H7 (cell line): Measurements from ENCODE around the gene APBB2. TPM values are rescaled to one million over a fixed set of nuclear protein-coding genes. Genes with fewer than 3 reads are reported as not detected.
"Not testable (repeated sequence)": the region's sequence is repeated elsewhere in the genome, so short reads cannot be mapped to it uniquely, and the experiment has no call there.

Experiments used
- DNase-seq: peaks from one replicate; pipeline ENCODE4 v3.0.0; 2012
- H3K27me3 ChIP-seq: 2 replicates; pipeline ENCODE4 v1.6.0; 2011; ENCODE audit warnings: mild to moderate bottlenecking, low read length; ENCODE audit not compliant: control insufficient read depth, insufficient read depth
- H3K36me3 ChIP-seq: replicated peaks from 2 replicates; pipeline ENCODE4 v1.5.1; 2011; ENCODE audit warnings: low read length; ENCODE audit not compliant: control insufficient read depth, insufficient read depth
- H3K4me3 ChIP-seq: 2 replicates; pipeline ENCODE4 v1.5.1; 2011; ENCODE audit warnings: low read depth, mild to moderate bottlenecking, control low read depth, low read length, moderate library complexity; ENCODE audit not compliant: insufficient read depth
- total RNA-seq: library from RNA; depleted of rRNA; stranded (reverse); fragments of >200 nt; shearing (Covaris generic); gene quantifications from 2 replicates; pipeline ENCODE4 v1.2.3, GENCODE V29; 2014

Gene APBB2
- total RNA-seq, 1 experiment from 2014 or later, result 33.4 TPM

DNA sequence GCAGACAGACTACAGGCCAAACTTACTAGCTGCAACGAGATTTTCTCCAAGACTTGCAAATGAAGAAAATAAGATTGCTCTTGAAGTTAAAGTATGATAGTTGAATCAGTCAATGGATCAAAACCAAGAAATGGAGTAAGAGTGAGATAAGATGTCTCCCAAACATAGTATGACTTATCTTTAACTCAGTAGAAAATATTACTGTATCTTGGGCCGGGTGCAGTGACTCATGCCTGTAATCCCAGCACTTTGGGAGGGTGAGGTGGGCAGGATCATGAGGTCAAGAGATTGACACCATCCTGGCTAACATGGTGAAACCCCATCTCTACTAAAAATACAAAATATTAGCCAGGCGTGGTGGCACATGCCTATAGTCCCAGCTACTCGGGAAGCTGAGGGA lies 220.0 kb downstream of the APBB2 start:
- not testable (repeated sequence) for H3K4me3 ChIP-seq, H3K36me3 ChIP-seq, H3K27me3 ChIP-seq, DNase-seq

DNA sequence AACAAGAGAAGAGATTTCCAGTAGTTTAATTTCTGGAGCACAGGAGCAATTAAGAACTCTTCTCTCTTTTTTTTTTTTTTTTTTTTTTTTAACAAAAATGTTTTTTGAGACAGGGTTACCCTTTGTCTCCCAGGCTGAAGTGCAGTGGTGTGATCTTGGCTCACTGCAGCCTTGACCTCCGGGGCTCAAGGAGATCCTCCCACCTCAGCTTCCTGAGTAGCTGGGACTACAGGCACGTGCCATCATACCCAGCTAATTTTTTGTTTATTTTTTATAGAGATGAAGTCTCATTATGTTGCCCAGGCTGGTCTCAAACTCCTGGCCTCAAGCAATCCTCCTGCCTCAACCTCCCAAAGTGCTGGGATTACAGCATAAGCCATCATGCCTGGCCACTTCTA lies 221.0 kb downstream of the APBB2 start:
- not testable (repeated sequence) for DNase-seq, H3K27me3 ChIP-seq, H3K4me3 ChIP-seq

DNA sequence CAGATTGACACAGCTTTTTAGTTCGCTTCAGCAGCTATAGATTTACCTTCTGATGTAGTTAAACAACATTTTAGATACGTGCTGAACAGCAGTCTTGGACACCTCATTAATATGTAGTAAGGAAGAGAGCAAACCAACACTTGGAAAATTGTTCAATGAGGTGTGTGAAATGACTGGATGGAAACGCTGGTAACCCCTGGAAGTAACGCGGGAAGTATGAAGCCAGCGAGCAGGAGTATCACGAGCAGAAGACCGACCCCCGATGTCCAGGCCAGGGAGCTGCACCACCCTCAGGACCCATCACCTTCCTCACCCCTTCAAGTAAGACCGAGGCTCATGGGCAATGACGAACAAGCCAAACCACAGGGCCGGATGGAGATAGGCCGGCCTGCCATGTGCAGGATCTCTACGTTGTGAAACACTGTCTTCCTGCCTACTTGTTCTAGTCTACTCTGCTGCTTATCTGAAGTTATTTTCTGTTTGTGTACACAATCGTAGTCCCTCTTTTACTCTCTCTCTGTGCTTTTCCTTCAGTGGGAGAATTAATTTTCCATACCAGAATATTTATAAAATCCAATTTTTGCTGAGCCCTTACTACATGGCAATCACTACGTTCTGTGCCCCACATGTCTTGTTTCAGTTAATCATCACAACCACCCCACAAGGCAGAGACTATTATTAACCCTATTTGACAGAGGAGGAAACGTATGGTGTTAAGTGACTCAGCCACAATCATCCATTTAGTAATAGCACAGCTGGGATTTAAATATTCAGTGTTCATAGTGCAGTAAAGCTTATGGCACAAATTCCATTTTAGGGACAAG lies 221.7 kb downstream of the APBB2 start:
- no peak for DNase-seq
- Histone ChIP-seq H3K4me3 (no peak overlapping the region), H3K36me3 (no peaks in the 10 kb centered on the region), H3K27me3 (no peaks in the 10 kb centered on the region)

More for the DNA sequence above, 221.0 kb downstream of the APBB2 start:
- not testable (repeated sequence) for H3K36me3 ChIP-seq

DNA sequence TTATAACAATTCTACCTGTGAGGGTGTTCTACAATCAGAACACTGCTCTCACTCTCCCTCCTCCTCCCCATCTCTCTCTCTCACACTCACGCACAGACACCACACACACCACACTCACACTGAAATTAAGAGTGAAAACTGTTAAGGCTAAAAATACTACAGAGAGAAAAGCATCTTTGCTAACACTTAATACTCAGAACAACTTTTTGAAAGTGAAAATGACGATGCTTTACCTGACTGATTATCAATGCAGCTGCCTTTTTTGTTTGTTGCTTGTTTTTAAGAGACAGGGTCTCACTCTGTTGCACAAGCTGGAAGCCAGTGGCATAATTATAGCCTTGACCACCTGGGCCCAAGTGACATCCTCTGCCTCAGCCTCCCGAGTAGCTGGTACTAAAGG lies 222.4 kb downstream of the APBB2 start:
- H3K36me3 ChIP-seq, result no peaks in the 10 kb centered on the region
- no peak overlapping the region for H3K4me3 ChIP-seq
- H3K27me3 ChIP-seq, result no peaks in the 10 kb centered on the region
- DNase-seq, result no peak

DNA sequence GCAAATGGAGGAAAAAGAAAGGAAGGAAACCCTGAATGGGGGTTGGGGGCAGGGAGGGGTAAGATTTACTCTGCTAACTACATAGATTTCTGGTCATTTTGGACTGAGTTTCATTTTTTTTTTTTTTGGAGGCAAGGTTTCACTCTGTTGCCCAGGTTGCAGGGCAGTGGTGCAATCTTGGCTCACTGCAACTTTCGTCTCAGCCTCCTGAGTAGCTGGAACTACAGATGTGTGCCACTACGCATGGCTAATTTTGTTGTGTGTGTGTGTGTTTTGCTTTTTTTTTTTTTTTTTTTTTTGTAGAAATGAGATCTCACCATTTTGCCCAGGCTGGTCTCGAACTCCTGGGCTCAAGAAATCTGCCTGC lies 223.5 kb downstream of the APBB2 start:
- H3K27me3 ChIP-seq, result no peaks in the 10 kb centered on the region
- no peak for DNase-seq
- no peaks in the 10 kb centered on the region for H3K36me3 ChIP-seq
- no peak overlapping the region for H3K4me3 ChIP-seq

DNA sequence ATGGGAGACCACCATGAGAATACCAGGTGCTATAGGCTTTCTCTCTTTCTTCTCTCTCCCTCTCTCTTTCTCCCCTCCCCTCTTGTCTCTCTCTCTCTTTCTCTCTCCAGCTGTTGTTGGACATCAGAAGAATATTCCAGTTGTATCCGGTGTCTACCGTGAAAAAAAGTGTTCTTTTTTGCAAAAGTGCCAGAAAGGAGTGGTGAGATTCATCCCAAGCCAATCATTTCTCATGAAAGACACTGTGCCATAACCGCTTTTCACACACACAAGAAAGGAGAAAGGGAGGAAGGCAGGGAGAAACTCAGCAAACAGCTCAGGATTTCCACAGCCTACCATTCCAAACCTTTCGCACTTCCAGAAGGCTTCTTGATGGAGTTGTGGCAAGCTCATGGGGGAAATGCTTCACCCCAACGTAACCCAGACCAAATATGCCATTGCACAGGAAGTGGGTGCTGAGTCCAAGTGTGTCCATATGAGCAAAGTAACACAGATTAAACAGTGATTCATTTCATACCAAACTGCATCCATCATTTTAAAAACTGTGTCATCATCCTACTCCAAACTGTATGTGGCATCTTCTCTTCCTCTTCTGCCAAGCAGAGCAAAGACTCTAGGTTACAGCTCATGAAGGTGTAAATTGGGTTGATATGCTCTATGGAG lies 224.0 kb downstream of the APBB2 start:
- Histone ChIP-seq H3K36me3 (no peaks in the 10 kb centered on the region), H3K27me3 (no peaks in the 10 kb centered on the region), H3K4me3 (no peak overlapping the region)
- no peak for DNase-seq

DNA sequence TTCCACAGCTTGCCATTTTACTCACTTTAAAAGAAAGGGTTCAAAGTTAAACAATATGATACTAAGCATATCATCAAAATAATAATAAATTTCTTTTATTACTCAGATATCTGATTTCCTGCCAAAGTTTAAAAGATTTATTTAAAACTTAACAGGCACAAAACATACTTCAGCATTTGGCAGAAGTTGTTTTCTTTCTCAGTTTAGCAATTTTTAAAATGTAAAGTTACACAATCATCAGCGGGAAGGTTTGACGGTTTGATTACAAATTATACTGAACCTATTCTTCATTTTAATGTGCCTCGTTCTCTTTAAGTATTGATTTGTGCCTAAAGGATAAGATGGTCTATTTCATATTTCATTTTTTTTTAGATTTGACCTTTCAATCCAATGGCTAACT lies 227.2 kb downstream of the APBB2 start:
- H3K4me3 ChIP-seq, result no peak overlapping the region
- no peak for DNase-seq
- H3K27me3 ChIP-seq, result no peaks in the 10 kb centered on the region
- no peaks in the 10 kb centered on the region for H3K36me3 ChIP-seq

DNA sequence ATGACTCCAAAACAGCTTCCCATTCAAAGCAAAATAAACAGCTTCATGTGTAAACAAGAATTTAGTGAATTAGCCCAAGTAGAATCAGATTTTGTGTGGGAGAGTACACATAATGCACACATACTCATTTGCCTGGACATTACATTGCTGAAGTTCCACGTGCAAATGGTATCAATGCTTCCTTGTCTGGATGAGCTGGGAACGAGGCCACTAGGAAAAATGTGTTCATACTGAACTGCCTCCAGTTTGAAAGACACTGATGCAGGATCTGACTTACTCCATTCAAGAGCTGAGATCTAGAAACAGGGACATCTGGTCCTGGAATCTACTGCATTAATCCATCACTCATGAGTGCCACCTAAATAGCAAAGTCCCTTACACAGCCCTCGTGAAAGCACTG lies 228.0 kb downstream of the APBB2 start:
- no peak for DNase-seq
- no peak overlapping the region for H3K4me3 ChIP-seq
- no peaks in the 10 kb centered on the region for H3K36me3 ChIP-seq
- no peaks in the 10 kb centered on the region for H3K27me3 ChIP-seq

DNA sequence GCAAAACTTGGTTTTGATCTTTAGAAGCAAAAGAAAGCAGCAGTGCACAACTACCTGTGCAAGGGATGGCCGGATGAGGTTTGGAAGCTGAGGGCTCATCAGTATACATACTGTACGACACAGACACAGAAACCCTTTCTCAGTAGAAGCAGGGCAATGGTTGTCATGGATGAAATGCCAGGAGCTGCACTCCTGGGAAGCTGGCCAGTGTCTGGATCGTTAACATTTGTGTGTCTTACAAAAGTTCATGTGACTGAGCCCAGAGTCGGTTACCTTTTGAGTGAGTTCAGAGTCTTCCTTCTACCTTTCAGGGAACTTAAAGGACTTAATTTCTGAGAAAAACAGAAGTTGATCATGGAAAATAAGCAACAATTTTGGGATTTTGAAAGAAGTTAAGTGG lies 230.3 kb downstream of the APBB2 start:
- Histone ChIP-seq H3K36me3 (no peaks in the 10 kb centered on the region), H3K27me3 (no peaks in the 10 kb centered on the region), H3K4me3 (no peak overlapping the region)
- DNase-seq, result no peak

DNA sequence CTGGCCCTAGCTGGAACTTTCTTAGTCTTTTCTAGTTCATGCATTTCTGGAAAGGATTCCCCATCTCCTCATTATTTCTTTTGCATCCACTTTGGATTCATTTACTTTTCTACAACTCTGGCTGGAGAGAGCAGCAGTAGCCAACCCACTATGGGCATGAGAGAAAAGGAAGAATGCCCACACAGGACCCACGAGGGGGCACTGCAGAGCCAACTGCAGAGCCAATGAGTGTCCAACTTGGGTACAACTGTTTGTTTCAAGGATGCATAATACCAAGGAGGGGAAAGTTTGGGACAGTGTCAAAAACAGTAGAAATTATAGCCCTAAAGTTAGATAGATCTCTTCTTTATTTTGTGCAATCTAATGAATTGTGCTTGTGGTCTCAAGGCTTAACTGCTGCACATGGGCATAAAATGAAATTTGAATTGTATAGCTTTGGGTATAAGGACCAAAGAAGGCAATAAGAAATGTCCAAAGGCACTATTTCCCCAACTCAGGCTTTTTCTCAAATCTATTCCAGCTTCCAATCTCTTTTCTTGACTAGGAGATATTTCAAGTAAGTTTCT lies 233.9 kb downstream of the APBB2 start:
- Histone ChIP-seq H3K4me3 (no peak overlapping the region), H3K27me3 (no peaks in the 10 kb centered on the region), H3K36me3 (no peaks in the 10 kb centered on the region)
- no peak for DNase-seq

DNA sequence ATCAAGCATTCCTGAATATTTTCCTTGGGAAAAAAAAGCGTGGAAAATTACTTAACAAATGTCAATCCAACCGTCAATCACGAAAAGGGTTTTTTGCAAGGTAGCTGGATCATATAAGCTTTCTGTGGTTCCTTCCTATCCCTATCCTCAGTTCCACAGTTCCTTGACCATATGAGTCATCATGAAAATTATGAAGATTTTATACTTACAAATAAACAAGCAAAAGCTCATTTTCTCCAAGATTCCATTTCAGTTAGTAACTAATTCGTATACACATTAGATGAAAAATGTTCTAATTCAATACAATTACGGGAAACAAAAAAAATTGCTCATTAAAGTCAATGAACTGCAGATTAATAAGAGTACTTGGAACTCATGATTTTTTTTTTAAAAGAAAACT lies 235.8 kb downstream of the APBB2 start:
- Histone ChIP-seq H3K4me3 (no peak overlapping the region), H3K27me3 (no peaks in the 10 kb centered on the region), H3K36me3 (no peaks in the 10 kb centered on the region)
- DNase-seq, result no peak

DNA sequence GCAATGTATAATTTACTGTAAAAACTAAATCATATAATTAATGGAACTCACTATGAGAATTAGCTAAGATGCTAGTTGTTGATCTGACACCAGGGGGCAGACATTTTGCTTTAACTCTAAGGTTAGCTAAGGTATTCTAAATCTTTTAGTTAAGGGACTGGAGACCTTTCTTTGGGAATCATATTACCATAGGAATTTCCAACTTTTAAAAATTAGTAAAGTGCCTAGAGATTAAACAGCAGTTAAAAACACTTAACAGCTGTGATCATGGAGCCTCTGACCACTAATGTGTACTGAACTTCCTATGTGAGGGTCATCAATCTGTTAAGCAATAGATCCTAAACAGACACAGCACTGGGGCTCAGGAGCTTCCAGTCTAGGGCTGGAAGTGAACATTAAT lies 238.0 kb downstream of the APBB2 start:
- DNase-seq, result peak; percentile 55
- Histone ChIP-seq H3K36me3 (no peaks in the 10 kb centered on the region), H3K27me3 (no peaks in the 10 kb centered on the region), H3K4me3 (no peak overlapping the region)

DNA sequence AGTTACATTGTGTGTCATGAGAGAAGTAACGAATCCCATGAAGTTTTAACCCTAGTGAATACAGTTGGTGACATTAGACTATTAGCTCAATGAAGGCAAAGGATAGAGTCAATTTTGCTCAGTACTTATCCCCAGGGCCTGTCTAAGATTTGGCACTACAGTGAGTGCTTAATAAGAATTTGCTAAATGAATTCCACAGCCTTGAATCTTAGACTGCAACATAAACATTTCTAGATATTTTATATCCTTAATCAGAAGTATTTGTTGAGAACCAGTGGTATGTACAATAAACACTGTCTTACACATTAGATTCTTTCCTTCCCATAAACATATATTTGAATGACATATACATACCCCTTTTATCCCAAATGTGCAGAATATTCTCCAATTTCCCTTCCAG lies 241.6 kb downstream of the APBB2 start:
- DNase-seq, result no peak
- no peaks in the 10 kb centered on the region for H3K27me3 ChIP-seq
- H3K36me3 ChIP-seq, result no peaks in the 10 kb centered on the region
- H3K4me3 ChIP-seq, result no peak overlapping the region

DNA sequence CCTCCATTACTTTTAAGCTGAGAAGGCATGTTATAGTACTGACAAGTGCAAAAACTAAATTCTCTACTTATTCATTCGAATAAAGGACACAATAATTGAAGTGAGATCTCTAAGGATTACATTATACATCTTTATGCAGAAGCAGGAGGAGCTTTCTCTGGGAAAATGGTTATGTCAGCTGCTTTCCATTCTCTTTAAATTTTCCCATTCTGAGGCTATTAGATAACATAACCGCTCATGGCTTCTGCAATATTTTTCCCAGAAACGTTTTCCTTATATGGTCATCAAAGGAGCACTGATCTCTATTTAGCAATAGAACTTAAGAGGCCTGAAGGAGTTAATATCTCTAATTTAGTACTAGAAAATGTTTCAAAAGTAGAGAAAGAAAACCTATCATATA lies 243.0 kb downstream of the APBB2 start:
- Histone ChIP-seq H3K4me3 (no peak overlapping the region), H3K27me3 (no peaks in the 10 kb centered on the region), H3K36me3 (no peaks in the 10 kb centered on the region)
- no peak for DNase-seq

DNA sequence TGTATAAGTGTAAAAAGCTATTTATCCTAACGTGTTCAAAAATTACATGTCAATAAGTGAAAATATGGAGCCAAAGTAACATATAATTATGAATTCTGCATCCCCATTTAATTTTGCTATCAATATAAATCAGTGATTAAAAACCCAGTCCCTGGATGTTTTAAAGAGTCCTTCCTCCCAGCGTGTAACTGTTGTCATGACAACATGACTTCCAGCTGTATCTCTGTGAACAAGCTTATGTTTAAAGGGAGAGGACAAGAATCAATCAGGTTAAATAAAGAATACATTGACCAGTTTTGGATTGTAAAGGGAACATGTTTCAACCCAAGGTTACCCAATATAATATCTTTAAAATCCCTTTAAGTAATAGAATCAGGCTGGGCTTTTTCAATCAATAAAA lies 244.8 kb downstream of the APBB2 start:
- Histone ChIP-seq H3K4me3 (no peak overlapping the region), H3K36me3 (no peaks in the 10 kb centered on the region), H3K27me3 (no peaks in the 10 kb centered on the region)
- DNase-seq, result no peak
